ENCODE data around the gene SLC8A1.

Gene SLC8A1

DNA sequence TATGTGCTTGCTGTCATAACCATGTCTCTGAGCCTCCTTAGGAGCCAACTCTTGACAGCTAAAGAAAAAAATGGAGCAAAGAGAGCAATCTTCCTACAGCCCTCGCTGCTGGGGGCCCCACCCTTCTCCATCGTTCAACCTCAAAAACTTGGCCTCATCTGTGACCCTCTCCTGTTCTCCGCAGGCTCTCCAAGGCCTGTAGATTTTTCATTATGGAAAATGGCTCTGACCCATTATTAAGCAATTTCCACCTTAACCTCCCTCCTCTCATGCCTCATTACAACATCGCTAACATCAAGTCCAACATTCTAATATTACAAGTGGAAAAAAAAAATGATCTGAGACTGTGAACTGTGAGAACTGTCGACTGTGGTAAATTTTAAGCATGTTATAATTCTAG is 98.7 kb downstream of the SLC8A1 start:
- no peak for DNase-seq (ENCODE audit: low read depth in 2 of 2)

- DNase-seq (ENCODE audit: low read depth in 2 of 2) = no peak
Measured at GRCh38 chr2:40352703-40353099, 99.2 kb downstream of the SLC8A1 start.

- no peak for DNase-seq (ENCODE audit: low read depth in 2 of 2)
Measured at GRCh38 chr2:40352041-40352702, 99.7 kb downstream of the SLC8A1 start.

DNA sequence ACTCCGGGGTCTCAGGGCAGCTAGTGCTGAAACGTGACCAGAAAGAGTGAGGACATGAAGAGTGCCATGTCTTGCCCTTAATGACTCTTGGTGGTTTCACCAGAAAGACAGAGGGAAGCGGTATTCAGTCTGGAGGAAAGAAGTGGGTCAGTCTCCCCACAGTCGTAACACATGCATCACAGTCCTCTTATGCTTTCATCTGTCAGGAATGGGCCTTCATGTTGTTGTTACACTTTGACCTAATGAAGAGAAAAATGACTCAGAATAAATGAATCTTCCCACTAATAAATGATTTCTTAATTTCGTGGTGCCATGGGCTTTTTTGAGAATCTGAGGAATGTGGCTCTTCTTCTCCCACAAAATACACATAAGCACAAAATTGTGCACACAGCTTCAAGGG is 103.2 kb downstream of the SLC8A1 start:
- DNase-seq (ENCODE audit: low read depth in 2 of 2) = no peak

DNA sequence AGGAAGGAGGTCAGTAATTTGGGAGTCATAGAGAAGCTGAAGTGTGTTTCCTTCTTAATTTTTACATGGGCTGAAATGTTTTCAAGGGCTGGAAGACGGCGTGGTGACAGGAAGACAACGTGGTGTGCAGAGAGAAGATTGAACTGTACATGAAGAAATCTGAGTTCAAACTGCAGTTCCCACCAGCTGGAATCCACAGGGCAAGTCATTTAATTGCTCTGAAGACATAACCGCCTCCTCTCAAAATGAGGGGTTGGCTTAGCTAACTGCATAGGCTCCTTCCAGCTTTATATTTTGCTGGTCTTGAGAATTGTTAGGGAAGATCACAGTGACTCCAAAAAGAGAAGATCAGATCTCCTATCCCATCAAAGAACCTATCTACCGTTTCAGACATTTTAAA is 103.9 kb downstream of the SLC8A1 start:
- no peak for DNase-seq (ENCODE audit: low read depth in 2 of 2)

- no peak for DNase-seq (ENCODE audit: low read depth in 2 of 2)
Measured at GRCh38 chr2:40346535-40347354, 105.1 kb downstream of the SLC8A1 start.

- DNase-seq (ENCODE audit: low read depth in 2 of 2) = no peak
Measured at GRCh38 chr2:40344364-40344763, 107.5 kb downstream of the SLC8A1 start.

- DNase-seq (ENCODE audit: low read depth in 2 of 2) = no peak
Measured at GRCh38 chr2:40343902-40344301, 108.0 kb downstream of the SLC8A1 start.

DNA sequence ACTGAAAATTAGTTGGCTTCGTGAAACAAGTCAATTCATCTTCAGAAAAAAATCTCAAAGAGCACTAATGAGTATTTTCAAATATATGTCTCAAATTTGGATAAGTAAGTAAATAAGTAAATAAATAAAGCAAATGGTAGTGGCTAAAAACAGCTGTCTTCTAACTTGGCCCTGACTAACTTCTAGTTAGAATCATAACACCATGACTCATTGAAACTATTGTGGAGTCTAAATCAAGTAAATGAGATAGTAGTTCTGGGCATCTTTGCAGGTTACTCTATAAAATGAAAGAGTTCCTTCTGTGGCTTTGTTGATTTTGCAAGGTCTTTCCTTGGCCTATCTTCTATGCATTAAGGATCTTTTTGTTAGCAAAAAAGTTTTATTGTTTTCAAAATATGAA is 110.7 kb downstream of the SLC8A1 start:
- no peak for DNase-seq (ENCODE audit: low read depth in 2 of 2)

- no peak for DNase-seq (ENCODE audit: low read depth in 2 of 2)
Measured at GRCh38 chr2:40339026-40339425, 112.9 kb downstream of the SLC8A1 start.

GRCh38 chr2:40332191-40332826 is 119.6 kb downstream of the SLC8A1 start:
- DNase-seq (ENCODE audit: low read depth in 2 of 2) = no peak

DNA sequence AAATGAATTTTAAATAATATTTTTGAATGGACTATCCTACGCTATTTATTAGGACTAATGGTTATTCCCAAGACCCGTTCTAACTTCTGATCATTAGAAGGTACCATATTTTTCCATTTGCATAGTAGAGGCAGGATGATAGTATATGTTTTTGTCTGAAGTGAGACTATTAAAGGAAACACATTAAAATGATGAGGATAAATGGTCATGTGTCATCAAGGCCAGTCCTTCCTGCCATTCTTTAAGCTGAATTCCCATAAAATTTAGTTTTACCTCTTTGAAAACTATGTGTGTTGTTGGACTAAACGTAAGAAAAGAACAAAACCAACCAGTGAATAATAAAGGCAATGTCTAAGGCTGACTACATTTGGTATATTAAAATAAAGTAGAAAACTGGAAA is 121.8 kb downstream of the SLC8A1 start:
- no peak for DNase-seq (ENCODE audit: low read depth in 2 of 2)

- DNase-seq (ENCODE audit: low read depth in 2 of 2) = no peak
Measured at GRCh38 chr2:40329739-40330030, 122.2 kb downstream of the SLC8A1 start.

DNA sequence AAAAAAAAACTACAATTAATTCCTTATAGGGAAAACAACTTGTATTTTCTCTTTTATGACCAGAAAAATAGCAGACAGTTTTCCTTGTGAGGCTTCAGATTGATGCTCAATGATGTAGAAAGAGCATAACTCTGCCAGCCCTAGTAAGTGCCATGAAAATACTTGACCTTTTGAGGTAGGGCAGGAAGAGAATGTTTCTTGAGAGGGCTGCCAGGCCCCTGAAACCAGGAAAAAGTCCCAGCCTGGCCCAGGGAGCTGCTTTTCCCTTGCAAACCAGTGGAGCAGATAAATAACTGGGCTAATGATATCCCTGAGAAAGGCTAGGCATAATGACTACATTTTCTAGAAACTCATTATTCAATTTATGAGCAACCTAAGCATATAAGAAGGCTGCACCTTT is 126.8 kb downstream of the SLC8A1 start:
- DNase-seq (ENCODE audit: low read depth in 2 of 2) = no peak

GRCh38 chr2:40324656-40325055 is 127.2 kb downstream of the SLC8A1 start:
- no peak for DNase-seq (ENCODE audit: low read depth in 2 of 2)

DNA sequence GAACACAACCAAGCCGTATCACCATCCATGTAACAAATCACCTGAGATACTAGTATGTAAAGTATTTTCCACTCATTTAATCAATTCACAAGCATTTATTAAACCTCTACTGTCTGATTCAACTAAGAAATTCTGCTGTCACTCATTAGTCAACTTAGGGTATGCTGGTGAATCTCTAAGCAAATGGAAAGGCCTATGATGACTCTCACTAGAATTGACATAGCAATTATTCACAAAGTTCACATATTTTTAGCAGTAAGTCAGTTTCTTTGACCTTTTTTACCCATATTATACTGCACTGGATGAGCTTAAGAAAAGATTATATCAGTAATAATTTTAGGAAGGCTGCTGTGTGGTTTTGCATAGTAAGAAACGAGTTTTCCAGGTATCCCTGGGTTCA is 130.1 kb downstream of the SLC8A1 start:
- DNase-seq (ENCODE audit: low read depth in 2 of 2) = no peak

DNA sequence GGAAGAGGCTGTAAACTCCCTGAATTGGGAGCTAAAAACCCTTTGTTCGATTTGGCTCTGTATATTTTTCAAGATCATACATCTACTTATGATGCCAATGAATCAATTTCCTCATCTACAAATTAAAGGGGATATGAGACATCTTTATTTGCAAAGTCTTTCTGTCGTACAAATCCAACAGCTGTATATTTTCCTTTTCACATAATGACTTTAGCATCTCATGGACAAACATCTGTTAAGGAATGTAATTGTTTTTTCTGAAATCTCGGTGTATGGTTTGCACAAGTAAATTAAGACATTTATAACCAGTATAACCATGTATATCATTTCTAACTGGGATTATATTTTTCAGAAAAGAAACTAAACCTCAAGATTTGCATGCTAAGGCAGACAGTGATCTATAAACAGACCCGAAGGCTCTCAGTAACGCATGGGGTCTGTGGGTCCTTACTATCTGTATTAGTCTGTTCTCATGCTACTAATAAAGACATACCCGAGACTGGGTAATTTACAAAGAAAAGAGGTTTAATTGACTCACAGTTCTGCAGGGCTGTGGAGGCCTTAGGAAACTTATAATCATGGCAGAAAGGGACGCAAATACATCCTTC is 130.8 kb downstream of the SLC8A1 start:
- DNase-seq (ENCODE audit: low read depth in 2 of 2) = no peak

- no peak for DNase-seq (ENCODE audit: low read depth in 2 of 2)
Measured at GRCh38 chr2:40318921-40319320, 133.0 kb downstream of the SLC8A1 start.

- DNase-seq (ENCODE audit: low read depth in 2 of 2) = no peak
Measured at GRCh38 chr2:40317761-40318160, 134.1 kb downstream of the SLC8A1 start.

GRCh38 chr2:40317046-40317445 is 134.8 kb downstream of the SLC8A1 start:
- no peak for DNase-seq (ENCODE audit: low read depth in 2 of 2)

- no peak for DNase-seq (ENCODE audit: low read depth in 2 of 2)
Measured at GRCh38 chr2:40316620-40317019, 135.3 kb downstream of the SLC8A1 start.

GRCh38 chr2:40315683-40316082 is 136.2 kb downstream of the SLC8A1 start:
- DNase-seq (ENCODE audit: low read depth in 2 of 2) = no peak

DNA sequence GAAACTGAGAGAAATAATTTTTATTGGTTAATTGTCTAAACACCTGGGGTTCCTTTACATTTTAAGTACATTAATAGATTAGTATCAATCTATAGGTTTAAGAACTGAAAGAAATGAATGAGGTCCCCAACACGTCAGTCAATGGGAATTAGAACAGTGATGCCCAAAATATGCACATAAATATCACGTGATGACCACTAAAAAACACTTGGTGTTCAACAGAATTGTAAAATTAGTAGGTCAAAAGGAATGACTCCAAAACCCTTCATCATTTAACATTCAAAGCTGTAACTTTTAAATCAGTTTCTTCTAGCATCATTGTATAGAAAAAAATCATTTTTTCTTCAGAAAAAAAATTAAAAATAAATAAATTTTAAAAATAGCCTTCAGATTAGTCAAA is 140.9 kb downstream of the SLC8A1 start:
- DNase-seq (ENCODE audit: low read depth in 2 of 2) = no peak
